Esophagus muscularis mucosa (tissue), 4 donors: ENCODE results near the gene APOM.

Experiments used
- EP300 ChIP-seq: sonication (generic); formaldehyde crosslinking; IDR thresholded peaks from one replicate; pipeline ENCODE4 v1.6.1; 2017; ENCODE audit warnings: antibody characterized with exemption
- POLR2A ChIP-seq: fragments of 450-650 bp; IDR thresholded peaks from one replicate; pipeline ENCODE4 v1.6.1; 2017; ENCODE audit warnings: antibody characterized with exemption, moderate library complexity, mild to moderate bottlenecking, low read depth
- POLR2AphosphoS5 ChIP-seq, 2 donors: sonication (generic); formaldehyde crosslinking; IDR thresholded peaks; one replicate each; pipeline ENCODE4 v1.6.1; 2017; ENCODE audit warnings: antibody characterized with exemption in 2 of 2
- TF ChIP-seq, protein P1 (sequence below), 3 experiments: fragments of 200-600 bp in 2 of 3; fragments of 450-650 bp in 1 of 3; sonication (generic) in 2 of 3; IDR thresholded peaks; one replicate each; pipeline ENCODE4 v1.5.1; 2017 to 2019; ENCODE audit warnings: antibody characterized with exemption in 3 of 3, mild to moderate bottlenecking in 2 of 3, moderate library complexity in 1 of 3

DNA sequence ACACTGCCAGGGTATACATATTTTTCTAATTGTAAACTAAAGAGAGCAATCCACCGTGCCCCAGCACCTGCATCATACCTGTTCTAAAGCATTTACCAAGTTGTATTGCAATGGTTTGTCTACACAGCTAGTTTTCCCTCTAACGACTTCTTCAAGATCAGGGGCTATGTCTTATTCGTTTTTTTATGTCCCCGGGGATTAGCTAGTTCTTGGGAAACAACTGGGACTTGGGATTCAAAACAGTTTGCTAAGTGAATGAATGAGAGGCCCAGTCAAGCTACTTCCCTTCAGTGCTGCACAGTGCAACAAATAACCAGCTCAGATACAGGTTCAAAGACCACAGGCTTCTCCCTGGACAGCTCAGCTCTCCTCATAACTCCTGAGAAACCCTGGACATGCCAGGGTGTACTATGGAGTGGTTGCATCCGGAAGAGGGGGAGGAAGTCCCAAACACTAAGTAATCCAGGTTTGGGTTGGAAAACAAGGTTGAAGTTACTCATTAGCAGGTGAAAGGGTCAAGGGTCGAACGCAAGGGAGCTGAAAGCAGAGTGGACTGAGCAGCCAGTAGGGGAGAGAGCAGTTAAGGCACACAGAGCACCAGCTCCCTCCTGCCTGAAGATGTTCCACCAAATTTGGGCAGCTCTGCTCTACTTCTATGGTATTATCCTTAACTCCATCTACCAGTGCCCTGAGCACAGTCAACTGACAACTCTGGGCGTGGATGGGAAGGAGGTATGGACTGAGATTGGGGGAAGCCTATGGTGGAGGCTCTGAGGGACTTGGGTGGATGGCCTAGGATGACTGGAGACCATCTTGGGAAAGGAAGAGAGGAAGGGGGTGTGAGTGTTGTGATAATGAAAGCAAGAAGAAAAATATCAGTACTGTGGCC is at the start of gene APOM:
- TF ChIP-seq, protein P1, sequence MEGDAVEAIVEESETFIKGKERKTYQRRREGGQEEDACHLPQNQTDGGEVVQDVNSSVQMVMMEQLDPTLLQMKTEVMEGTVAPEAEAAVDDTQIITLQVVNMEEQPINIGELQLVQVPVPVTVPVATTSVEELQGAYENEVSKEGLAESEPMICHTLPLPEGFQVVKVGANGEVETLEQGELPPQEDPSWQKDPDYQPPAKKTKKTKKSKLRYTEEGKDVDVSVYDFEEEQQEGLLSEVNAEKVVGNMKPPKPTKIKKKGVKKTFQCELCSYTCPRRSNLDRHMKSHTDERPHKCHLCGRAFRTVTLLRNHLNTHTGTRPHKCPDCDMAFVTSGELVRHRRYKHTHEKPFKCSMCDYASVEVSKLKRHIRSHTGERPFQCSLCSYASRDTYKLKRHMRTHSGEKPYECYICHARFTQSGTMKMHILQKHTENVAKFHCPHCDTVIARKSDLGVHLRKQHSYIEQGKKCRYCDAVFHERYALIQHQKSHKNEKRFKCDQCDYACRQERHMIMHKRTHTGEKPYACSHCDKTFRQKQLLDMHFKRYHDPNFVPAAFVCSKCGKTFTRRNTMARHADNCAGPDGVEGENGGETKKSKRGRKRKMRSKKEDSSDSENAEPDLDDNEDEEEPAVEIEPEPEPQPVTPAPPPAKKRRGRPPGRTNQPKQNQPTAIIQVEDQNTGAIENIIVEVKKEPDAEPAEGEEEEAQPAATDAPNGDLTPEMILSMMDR (IDR thresholded peaks at IDR 0.05): no peak
- no peak for TF ChIP-seq POLR2A
- no peak for TF ChIP-seq POLR2AphosphoS5 (IDR thresholded peaks at IDR 0.05)
- TF ChIP-seq EP300: no peak
